B cell (primary cell): ENCODE results near the gene CBX8.

ENCODE experiments used
- EZH2 ChIP-seq: IDR thresholded peaks from 2 replicates; pipeline ENCODE4 v1.6.1; 2012; ENCODE audit warnings: borderline replicate concordance, low read depth, mild to moderate bottlenecking, moderate library complexity, low read length; ENCODE audit not compliant: insufficient read depth, poor library complexity, severe bottlenecking
- TF ChIP-seq, protein P1 (sequence below): fragments of 200-600 bp; IDR thresholded peaks from one replicate; pipeline ENCODE4 v1.8.0; 2022; ENCODE audit warnings: antibody characterized with exemption, mild to moderate bottlenecking

DNA sequence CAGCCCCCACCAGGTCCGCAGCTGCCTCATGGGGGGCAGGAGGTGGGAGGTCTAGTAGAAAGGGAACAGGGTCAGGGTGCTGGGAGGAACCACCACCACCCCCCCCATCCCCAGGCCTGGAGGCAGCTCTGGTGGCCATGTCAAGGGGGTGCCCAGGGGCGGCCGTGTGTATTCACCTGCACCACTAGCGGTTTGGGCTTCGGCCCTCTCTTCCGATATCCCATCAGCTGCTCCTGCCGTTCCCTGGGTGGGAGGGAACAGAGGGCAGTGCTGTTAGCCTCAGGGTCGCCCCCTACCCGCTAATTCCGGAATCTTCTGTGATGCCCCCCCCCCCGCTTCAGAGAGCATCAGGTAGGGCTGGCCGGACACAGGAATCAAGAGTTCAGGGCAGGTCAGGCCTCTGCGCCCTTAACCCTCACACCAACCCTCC lies 38.6 kb upstream of the CBX8 start:
- TF ChIP-seq, protein P1, sequence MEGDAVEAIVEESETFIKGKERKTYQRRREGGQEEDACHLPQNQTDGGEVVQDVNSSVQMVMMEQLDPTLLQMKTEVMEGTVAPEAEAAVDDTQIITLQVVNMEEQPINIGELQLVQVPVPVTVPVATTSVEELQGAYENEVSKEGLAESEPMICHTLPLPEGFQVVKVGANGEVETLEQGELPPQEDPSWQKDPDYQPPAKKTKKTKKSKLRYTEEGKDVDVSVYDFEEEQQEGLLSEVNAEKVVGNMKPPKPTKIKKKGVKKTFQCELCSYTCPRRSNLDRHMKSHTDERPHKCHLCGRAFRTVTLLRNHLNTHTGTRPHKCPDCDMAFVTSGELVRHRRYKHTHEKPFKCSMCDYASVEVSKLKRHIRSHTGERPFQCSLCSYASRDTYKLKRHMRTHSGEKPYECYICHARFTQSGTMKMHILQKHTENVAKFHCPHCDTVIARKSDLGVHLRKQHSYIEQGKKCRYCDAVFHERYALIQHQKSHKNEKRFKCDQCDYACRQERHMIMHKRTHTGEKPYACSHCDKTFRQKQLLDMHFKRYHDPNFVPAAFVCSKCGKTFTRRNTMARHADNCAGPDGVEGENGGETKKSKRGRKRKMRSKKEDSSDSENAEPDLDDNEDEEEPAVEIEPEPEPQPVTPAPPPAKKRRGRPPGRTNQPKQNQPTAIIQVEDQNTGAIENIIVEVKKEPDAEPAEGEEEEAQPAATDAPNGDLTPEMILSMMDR, result no peak
- no peak for TF ChIP-seq EZH2
